ENCODE data around the gene SETX.

The SETX gene

DNA sequence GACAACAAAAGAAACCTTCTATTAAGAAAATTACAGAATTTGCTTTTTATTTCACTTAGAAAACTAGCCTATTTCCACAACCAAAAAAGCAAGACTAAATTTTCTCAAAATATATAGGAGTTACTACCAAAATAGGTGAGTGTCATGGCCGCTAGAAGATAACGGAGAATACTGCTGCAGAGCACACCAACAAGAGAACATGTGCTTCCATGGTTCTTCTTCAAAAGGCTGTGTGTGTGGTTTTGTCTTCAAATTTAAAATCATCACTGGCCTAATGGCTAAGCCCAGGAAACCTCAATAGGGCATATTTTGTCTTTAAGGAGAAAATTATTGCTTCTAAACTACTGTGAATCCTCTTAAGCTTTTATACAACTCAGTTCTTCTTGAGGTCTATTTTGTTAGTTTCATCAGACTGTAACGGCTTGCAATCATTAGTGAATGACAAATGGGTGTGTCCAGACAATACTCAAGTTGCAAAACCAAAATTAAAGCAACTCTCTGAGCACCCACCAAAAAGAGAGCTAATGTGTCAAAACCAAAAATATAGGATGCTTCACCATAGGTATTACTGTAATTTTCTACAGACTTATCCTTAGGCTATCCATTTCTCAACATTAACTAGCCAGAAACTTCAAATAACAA, 3.3 kb downstream of the SETX start:
- no peak for FAIRE-seq

DNA sequence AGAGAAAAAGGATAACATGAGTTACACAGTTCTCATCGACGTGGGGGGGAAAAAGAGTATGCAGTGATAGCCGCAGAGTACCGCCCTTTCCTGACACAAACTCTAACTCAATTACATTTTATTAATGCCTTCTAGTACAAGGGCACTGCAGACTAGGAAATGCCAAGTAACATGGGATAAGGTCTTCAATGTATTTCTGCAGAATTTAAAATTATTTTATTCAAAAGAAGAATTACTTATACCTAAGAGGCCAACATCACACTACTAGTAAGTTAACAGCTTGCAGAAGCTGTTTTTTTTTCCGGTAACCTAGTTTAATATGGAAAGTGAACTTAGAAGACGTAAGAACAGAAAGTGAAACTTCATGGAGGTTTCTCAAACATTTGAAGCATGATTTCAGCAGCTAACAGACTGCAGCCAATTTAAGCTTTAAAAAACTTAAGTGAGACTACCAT, 3.9 kb downstream of the SETX start:
- FAIRE-seq, result no peak

DNA sequence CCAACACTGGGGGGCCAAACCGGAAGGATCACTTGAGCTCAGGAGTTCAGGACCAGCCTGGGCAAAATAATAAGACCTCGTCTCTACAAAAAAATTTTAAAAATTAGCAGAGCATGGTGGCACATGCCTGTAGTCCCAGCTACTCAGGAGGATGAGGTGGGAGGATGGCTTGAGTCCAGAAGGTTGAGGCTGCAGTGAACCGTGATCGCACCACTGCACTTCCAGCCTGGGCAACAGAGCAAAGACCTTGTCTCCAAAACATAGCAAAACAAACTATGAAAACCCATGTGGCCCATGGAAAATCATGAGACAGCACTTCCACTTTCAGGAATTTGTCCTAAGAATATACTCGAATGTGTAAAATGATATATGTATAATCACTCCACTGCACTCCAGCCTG, 6.1 kb downstream of the SETX start:
- no peak for FAIRE-seq

DNA sequence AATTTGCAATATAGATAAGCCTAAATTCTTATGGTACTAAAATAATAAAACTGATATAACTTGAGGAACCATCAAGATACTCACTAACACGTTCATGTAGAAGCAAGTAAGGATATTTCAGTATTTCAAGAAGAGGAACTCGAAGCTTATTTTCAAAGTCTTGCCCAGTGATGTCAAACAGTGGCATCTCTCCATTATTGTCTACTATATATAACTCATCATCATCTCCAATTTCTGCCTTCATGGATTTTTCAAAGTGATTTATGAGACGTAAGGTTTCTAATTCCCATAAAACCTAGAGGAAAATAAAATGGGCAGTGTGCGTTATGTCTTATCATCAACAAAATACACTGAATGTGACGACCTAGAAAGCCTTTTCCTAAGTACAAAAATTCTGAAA, 8.6 kb downstream of the SETX start:
- FAIRE-seq, result no peak

DNA sequence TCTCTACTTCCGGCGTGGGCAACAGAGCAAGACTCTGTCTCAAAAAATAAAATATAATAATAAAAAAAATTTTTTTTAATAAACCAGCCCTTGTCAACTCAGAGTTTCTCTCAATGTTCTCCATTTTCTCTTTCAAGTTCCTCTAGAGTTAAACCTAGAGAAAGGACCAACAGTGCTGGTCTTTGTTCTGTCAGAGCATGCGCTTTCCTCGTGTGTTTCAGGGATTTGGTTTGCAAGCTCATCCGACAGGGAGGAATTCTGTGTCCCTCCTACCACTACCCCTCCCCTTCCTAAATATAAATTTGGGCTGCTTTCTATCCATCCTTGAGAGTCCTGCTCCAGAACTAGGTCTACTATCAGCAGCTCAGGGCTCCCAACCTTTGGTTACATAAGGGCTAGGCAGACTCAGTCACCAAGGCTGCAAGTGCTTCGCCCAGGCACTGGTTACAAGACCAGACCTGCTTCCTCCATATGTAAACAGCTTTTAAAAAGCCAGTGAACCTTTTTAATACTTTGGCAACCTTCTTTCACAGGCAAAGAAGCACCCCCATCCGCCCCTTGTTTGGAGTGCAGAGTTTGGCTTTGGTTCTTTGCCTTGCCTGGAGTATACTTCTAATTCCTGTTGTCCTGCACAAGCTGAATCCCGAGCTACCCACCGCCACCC, 13.5 kb downstream of the SETX start:
- FAIRE-seq, result no peak

DNA sequence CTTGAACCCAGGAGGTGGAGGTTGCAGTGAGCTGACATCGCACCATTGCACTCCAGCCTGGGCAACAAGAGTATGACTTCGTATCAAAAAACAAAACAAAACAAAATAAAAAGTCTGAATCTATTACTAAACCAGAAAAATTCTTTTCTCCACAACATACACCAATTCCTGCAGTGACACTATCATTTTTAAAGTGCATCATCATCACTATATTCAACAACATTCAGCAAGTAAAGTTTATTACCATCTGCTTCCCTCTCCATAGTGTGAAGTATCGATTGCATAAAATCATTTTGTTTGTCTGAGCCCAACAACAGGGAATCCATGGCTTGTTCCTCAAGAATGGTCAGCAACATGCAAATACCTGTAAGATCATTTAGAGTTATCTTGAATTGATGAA, 20.4 kb downstream of the SETX start:
- FAIRE-seq, result no peak

DNA sequence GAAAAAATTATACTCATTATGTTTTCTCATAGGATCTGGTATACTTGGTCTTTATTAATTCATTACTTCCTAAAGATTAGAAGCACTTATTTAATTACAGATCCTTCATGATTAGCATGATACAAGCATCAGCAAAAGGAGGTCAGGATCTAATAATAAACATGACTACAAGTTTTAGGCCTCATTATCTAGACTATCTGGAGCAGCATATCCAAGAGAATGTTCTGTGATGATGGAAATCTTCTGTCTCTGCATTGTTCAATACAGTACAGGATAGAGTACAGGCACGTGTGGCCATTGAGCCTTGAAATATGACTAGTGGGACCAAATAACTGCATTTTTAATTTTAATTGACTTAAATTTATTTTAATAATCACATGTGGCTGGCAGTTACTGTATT, 21.2 kb downstream of the SETX start:
- no peak for FAIRE-seq

DNA sequence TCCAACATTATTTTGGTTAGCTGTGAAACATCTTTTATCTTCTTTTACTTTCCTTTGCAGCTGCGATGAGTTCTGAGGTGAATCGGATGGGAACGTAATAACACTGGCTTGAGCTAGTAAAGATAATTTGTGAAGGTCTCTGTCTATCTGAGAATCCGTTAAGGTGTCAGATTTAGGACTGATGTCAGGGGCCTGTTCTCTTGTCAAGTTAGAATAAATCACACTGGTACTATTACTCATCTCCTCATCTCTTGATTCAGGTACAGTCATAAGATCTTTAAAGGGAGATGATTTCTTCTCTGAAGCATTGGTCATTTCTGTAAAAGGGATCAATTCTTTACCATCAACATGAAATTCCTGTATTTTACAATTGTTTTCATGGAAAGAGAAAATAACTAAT, 26.2 kb downstream of the SETX start:
- FAIRE-seq, result no peak

DNA sequence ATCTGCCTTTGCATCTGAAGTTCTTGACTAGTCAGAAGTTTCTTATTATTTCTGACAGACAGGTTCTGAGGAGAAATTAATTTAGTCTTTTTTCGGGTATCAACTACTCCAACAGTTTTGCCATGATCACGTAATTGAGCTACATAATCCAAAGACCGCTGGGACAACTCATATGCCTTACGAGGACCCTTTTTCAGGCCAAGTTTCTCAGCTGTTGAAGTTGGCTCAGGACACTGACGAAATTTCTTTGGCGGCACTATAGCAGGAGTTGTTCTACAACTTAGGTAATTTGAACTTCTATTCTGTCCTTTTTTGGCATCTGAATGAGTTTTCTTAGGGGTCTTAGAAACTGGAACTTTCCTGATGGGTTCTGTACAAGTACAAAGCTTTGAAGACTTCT, 27.2 kb downstream of the SETX start:
- no peak for FAIRE-seq

DNA sequence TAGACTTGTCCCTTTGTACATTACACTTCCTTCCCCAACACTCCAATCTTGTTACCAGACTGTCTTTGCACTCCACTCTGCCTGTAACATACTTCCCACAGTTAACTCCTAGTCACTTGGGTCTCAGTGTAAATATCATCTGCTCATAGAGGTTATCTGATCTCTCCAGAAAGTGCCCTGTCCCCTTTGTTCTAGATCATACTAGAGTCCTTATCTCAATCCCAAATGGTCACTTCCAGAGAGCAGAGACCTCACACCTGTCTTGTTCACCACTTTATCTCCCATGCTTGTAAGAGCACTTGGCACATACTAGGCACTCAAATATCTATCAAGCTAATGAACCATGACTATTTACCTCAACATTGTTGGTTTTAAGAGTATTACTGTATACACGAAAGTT, 30.4 kb downstream of the SETX start:
- no peak for FAIRE-seq

DNA sequence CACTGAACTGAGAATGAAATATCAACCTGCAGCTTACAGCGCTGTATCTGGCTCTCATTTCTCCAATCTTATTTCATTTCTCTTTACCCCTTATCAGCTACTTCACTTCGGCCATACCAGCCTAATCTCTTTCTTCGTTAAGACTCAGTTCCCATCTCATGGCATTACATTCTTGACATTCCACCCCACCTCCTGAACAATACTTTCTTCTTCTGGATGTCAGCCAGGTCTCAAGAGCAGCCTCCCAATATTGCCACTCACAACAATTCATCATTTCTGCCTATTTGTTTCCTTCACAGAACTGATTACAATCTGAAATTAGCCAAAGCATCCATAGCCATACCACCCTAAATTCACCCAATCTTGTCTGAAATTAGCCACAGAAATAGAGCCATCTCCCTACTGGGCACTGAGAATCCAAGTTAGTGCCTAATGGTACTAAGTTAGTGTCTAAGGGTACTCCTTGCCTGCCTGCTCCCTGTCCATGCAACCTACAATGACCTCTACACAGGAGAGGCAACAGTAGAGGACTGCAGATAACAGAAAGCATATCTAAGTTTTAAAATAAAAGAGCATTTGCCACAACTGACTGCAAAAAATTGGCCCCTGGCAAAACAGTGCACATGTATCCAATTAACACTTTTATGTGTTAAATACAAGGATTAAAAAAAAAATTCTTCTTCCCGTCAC, 35.2 kb downstream of the SETX start:
- FAIRE-seq, result no peak

DNA sequence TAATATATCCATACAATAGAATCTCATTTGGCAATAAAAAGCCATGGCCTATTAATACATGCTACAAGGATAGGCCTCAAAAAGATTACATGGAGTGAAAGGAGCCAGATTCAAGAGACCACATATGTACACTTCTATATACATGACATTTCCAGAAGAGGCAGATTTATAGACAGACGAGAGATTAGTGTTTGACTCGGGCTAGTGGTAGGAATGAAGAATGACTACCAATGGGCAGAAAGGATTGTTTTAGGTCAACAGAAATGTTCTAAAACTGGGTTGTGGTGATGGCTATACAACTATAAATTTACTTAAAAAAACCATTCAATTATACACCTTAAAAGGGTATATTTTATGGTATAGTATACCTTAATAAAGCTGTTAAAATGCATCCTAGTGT, 41.9 kb downstream of the SETX start:
- no peak for FAIRE-seq

DNA sequence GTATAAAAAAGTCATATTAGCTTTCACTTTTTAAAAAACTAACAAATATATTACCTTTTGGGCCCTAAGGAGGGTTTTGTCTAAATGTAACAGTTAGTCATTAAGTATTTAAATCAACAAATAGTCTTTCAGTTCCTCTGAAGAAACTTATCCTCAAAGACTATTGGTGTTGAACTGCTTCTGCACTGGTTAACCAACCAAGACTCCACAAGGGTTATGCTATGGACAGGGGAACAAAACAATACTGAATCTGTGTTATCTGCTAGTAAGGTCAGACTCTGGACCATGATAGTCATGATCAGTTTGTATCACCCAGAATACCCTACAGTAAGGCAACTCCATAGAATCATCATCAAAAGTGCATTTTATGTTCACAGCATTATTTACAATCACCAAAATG, 42.4 kb downstream of the SETX start:
- no peak for FAIRE-seq

DNA sequence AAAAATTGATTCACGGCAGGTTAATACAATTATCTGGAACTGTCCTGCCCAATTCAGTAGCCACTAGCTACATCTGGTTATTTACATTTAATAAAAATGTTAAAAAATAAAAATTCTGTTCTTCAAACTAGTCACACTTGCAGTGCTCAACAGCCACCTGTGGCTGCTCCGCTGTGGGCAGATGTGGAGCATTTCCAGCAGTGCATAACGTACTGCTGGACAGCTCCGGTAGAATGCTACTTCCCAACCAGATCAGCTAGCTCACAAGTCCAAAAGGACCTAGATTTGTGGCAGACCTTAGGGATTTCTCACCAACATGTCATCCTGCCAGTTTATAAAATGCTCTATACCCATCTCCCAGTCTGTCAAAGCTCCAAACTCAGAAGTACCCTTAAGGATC, 42.8 kb downstream of the SETX start:
- no peak for FAIRE-seq

DNA sequence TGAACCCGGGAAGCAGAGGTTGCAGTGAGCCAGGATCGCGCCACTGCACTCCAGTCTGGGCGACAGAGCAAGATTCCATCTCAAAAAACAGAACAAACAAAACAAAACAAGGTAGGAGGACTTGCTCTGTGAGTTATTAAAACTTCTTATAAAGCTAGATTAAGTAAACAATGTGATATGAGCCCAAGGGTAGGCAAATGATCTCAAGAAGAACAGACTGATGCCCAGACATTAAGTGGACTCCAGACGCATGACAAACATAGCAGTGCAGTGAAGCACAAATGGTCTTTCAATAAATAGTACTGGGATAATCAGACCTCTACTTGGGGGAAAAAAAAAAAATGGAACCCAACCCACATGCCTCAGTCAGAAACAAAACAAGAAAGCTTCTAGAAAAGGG, 45.7 kb downstream of the SETX start:
- FAIRE-seq, result no peak

DNA sequence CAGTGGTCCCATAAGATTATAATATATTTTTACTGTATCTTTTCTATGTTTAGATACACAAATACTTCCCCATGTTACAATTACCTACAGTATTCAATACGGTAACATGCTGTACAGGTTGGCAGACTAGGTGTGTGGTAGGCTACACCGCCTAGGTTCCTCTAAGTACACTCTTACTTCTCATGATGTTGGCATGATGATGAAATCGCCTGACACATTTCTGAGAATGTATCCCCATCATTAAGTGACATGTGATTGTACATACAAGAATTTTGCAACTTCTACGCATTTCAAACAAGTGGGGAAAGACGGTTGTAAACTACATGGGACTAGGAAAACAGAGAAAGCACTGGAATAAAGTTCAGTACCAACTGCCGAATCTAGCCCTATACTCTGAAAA, 53.3 kb downstream of the SETX start:
- FAIRE-seq, result no peak

DNA sequence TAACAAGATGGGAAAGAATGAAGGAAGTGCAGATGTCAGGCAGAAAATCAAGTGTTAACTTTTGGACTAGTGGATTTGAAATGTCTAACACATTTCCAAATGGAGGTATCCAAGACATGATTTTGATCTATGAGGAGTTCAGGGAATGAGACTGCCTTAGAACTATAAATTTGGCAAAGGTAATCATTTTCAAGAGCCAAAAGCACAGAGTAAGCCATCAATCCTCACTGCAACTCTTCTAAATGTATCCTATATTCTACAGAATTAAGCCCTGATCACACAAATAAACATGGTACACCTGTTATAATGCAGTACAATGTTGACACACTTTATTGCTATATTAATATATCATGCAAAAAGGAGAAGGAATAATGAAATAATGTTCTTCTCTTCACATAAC, 55.6 kb downstream of the SETX start:
- FAIRE-seq, result no peak

DNA sequence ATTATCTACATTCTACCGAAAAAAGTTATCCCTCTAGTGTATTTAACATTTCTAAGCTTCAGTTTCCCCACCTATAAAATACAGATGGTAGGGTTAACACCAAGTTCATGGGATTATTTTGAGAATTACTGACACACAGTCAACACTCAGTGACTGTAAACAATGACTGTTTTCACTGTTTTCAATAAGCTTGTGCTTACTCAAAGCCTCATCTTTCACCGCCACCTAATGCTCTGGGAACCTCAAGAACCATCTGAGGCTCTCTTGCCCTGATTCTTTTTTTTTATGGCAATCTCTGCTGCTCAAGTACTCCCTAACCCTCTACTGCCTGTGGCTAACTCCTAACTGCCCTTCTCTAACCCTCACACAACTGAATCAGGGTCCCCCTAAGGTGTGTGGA, 59.6 kb downstream of the SETX start:
- no peak for FAIRE-seq

DNA sequence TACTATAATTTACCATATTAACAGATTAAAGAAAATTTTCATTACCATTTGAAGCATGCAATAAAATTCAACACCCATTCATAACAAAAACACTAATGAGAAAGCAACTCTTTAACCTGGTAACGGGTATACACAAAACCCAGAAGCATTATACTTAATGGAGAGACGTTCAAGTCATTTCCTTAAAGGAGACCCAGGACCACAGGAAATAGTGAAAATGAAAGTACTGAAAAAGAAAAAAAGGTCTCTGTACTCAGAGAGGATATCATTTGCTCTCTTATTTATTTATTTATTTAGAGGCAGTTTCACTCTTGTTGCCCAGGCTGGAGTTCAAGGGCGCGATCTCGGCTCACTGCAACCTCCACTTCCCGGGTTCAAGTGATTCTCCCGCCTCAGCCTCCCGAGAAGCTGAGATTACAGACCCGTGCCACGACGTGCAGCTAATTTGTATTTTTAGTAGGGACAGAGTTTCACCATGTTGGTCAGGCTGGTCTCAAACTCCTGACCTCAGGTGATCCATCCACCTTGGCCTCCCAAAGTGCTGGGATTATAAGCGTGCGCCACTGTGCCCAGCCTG, 61.6 kb downstream of the SETX start:
- no peak for FAIRE-seq

DNA sequence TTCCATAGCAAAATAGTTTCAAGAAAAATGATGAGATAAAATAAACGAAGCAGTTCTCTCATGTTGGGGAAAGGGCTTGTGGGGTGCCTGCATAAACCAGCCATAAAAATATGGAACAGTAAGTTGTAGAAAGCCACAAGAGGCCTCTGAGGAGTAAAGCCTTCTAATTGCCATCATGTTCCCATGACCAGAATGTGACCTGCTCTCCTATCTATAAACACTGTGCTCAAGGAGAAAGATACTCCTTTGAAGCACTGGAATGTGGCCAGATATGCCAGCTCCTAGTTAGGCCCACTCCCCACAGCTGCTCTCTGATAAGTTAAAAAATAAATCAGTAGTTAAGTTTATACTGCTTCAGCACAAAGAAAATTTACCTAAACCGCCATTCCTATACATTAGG, 65.8 kb downstream of the SETX start:
- no peak for FAIRE-seq

DNA sequence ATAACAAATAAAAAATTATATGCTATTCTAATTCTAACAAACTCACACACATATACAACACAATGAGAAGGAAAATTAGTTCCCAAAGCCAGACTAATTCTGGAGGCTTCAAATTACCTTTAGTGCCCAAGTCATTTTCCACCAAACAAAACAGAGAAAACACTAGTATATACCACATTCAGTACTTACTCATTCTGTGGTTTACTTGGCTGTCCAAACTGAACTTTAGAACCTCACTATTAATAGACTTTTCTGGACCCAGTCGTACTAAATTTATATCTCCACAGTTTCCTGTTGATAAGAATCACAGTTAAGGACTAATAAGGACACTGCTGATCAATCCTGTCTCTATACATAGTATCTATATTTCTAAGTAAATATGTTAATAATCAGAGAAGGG, 66.4 kb downstream of the SETX start:
- no peak for FAIRE-seq

DNA sequence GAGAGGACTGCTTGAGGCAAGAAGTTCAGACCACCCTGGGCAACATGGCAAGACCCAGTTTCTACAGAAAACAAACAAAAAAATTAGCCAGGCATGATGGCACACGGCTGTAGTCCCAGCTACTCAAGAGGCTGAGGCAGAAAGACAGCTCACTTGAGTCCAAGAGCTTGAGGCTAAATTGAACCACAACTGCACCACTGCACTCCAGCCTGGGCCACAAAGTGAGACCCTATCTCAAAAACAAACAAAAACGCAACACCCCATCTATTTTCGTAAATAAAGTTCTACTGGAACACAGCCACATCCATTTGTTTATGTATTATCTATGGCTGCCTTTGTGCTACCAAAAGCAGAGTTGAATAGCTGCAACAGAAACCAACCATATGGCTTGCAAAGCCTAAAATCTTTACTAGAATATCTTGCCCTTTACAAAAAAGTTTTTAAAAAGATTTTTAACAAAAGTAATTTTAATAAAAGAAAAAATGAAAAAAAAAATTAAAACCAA, 67.5 kb downstream of the SETX start:
- FAIRE-seq, result no peak

DNA sequence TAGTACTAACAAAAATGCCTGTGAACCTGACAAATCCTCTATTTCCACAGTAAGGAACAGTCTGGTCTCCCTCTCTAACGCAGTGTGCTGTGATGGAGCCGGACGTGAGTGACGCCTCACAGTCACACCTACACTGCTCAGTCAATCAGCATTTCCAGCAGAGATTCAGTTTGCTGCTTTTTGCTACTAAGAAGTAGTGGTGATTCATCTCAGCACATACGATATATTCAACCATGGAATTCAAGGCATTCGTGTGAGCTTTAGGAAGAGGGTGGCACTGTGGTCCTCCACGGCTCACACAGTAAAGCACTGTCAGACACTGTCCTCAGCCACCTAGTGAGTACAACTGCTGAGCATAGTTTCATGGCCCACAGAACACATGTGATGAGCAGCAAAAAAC, 70.9 kb downstream of the SETX start:
- FAIRE-seq, result no peak

DNA sequence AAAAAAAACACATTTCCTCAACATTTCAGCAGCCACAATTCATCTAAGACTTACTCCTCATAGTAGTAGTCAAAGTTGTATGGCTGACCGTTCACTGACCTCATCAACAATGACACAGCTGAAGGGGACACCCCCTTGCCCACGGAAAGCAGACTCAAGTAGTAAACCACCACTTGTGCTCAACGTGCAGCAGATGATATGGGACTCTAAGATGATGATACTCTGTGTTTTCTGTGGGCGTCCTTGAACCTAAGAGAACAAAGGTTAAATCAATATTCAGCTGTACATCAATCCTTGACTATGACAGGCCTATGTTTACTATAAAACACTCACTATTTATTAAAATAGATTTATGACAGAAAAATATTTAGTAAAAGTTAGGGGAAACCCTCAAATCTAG, 71.6 kb downstream of the SETX start:
- FAIRE-seq, result no peak
